Limb (tissue), 2 donors: Measurements from ENCODE around the gene DUSP28.
"Not testable (repeated sequence)": the region's sequence is repeated elsewhere in the genome, so short reads cannot be mapped to it uniquely, and the experiment has no call there.

ENCODE experiments used
- DNase-seq, 2 donors: peaks; one replicate each; pipeline ENCODE4 v3.0.0-alpha.2; 2016; ENCODE audit errors: extremely low spot score in 2 of 2

The DUSP28 gene, protein sequence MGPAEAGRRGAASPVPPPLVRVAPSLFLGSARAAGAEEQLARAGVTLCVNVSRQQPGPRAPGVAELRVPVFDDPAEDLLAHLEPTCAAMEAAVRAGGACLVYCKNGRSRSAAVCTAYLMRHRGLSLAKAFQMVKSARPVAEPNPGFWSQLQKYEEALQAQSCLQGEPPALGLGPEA

DNA sequence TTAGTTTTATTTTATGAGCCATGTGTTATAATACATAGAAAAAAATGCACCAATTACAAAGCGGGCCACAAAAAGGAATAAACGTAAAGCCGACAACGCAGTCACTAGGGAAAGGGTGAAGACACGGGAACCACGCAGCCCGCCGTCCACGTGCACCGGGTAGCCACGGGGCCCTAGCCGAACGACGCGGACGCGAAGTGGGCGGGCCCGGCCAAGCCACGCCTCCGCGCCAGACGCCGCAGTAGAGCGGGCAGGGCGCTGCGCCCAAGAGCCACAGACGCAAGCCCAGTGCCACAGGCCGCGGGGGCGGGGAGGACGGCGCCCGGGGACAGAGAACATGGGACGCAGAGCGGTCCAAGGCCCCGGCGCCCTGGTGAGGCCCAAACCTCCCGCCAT lies at the start of gene DUSP28:
Gene DUSP28, plus strand, starts transcription at position 274 of the 396 bp plus-strand sequence. CDS start 328 bp downstream, outside the sequence.
- DNase-seq, result peak; percentile 79 to 89

DNA sequence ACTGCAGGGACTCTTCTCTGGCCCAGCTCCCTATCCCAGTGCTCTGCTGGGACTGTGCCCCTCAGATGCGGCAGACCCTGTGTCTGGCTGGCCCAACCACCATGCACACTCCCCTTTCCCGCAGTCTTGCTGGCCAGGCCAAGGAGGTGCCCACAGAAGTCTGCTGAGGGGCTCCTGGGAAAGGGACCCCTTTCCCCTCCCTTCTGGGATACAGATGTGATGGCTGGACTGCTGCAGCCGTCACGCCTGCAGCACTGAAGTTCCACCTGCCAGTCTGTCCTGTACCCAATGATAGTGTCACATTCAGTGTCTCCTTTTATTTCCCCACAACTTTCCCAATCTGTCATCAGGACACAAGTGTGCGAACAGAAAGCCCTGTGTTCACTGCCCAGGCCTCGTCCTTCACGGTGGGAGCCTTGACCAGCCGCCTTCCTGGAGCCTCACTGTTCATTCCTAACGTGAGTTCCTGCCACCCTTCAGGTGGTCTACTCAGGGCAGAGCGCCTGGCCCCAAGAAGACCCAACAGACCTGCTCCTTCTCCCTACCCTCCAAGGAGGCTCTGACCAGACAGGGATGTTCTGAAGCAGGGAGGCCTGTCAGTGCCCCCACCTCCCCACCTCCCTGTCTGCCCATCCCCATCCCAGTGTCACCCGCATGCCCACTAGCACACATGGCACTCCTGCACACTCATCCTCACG lies 49.5 kb upstream of the DUSP28 start:
- DNase-seq, result peak in 1 of 2 donors; percentile 18

DNA sequence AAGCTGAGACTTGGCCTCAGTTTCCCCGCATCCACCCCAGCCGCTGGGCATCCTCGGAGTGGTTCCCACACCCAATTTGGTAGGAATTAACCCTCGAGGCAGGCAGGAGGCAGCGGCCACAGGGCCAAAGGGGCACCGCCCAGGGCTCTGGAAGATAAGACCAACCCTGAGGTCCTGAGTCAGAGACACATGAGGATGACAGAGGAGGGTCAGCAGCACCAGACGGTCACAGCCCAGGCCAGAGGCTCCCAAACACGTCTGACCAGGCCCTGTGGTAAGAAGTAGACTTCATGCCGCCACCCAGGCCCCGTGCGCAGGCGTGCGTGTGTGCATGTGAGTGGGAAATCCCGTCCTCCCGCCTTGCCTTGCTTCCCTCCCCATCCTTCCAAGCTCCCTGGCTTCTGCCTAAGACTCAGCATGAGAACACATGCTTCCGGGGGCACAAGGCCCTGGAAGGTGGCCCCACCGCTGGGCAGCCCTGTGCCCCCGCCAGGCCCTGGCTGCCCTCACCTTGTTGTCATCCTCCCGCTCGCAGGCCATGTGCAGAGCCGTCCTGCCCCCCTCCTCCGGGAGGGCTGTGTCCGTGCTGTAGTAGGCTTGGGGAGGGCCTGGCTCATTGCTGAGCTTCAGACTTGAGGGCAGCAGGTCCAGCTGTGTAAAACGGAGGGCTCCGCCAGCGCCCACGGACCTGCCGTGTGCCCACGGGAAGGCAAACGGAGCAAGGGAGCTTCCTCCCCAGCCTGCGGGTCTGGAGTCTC lies 48.6 kb upstream of the DUSP28 start:
- DNase-seq, result peak in 1 of 2 donors; percentile 16

DNA sequence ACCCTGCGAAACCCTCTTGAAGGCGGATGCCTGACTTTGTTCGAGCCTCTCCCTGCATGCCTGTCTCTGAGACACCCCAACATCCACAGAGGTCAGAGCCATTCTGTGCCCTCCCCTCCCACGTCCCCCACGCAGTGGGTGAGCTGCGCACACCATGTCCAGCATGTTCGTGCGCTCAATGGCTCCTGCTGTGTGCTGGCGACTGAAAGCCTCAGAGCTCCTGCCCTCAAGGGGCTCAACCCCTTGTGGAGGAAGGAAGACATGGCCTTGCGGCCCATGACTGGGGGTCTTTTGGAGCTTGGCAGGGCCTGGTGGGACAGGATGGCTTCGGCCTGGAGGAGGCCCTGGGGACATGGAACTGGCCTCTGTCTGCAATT lies 48.1 kb upstream of the DUSP28 start:
- no peak for DNase-seq

DNA sequence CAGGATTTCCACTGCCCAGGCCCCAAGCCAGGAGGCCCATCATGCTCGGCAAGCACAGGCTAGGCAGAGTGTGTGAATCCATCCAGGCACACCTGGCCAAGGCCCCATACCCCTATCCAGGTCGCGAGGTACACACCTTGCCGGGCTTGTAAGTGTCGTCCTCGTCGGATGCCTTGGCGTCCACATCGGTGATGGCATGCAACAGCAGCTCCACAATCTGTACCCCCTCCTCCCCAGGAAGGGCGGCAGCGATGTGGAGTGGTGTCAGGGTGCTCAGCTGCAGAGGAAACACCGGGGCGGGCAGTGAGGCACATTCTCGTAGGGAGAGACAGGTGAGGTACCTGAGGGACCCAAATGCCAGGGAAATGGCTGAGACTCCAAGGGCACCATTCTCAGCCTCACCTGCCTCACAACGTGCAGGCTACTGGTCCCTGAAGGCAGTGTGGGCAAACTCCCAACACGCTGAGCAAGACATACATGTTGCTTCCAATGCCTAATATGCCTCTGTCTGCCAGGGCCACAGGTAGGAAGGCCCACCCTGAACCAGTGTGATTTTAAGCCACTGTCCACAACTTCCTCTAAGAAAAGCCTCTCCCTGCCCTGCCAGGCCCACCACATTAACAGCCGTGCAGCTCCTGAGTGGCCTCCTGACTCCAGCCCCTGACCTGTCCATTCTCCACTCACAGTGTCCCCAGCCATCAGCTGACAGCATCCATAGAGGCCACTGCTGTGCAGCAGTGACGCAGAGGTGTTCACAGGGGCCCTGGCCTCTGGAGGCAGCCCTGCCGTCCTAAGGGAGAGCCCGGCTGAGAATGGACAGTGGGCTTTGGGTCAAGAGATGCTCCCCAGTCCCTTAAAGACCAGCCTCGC lies 47.3 kb upstream of the DUSP28 start:
- DNase-seq, result no peak

DNA sequence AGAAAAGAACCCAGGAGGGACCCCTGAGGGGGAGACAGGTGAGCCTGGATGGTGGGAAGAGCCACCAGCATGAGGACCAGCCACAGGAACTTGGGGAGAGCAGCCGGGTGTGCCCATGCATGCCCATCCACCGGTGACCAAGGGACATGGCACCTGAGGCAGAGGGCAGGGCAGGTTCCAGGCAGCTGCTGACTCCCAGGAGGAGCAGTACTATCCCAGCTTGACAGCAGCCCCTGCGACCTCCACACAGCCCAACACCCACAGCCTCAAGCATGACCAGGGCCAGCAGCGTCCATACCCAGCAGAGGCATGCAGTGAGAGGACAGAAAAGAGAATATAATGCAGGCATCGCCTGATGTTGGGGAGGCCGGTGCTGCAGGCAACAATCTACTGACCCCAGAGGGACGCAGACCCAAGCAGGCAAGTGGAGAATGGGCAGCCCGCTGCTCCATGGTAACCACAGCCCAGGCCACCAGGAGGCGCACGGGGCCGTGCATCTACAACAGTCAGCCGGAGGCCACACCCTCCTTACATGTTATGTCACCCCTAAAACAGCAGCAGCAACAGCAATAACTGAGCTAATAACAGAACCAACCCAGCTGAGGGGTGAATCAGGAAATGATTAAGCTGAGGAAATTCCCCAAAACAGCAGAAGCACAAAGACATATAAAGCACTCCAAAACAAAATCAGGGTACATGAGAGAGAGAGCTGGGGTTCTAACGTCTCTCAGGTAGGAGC lies 46.4 kb upstream of the DUSP28 start:
- peak; percentile 33 to 82 for DNase-seq

DNA sequence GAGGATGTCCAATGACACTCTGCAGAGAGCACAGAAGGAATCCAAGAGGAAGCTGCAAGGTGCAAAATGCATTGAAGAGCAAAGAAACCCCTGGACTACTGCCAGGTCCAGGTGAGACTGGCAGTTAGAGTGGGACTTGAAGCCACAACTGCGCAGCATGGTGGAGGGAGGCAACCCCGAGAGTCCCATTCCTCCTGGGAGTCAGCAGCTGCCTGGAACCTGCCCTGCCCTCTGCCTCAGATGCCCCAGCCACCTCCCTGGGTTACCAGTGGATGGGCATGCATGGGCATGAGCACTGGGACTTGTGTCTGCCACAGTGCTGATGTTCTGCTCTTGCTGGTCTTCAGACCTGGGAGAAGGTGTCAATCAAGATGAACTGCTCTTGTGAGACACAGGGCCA lies 45.5 kb upstream of the DUSP28 start:
- no peak for DNase-seq

DNA sequence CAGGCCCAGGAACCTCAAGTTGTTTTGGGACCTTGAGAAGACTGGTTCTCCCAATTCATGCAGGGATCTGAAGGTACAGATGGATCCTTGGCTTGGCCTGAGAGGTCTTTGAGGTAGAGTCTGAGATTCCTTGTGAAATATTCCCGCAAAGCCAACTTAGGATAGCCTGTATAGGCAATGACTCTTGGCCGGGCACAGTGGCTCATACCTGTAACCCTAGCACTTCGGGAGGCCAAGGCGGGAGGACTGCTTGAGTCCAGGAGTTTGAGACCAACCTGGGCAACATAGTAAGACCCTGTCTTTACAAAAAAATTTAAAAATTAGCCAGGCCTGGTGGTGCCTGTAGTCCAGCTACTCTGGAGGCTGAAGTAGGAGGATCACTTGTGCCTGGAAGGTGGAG lies 42.8 kb upstream of the DUSP28 start:
- no peak for DNase-seq

DNA sequence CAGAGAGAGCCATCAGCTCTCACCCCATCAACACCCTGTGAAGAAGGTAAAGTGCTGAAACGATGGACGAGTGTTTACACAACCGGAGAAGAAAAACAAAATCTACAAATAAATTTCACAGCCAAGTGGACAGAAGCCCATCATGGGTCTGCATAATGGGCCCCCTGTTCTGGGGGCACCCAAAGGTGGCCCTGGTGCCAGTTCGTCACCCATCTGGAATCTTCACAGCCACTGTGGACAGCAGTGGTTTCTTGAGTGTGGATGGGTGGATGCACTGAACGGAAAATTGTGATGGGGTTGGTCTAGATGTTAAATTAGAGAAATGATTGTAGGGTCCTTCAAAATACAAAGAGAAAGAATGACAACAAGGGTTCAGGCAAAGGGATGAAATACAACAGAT lies 41.2 kb upstream of the DUSP28 start:
- DNase-seq, result no peak

DNA sequence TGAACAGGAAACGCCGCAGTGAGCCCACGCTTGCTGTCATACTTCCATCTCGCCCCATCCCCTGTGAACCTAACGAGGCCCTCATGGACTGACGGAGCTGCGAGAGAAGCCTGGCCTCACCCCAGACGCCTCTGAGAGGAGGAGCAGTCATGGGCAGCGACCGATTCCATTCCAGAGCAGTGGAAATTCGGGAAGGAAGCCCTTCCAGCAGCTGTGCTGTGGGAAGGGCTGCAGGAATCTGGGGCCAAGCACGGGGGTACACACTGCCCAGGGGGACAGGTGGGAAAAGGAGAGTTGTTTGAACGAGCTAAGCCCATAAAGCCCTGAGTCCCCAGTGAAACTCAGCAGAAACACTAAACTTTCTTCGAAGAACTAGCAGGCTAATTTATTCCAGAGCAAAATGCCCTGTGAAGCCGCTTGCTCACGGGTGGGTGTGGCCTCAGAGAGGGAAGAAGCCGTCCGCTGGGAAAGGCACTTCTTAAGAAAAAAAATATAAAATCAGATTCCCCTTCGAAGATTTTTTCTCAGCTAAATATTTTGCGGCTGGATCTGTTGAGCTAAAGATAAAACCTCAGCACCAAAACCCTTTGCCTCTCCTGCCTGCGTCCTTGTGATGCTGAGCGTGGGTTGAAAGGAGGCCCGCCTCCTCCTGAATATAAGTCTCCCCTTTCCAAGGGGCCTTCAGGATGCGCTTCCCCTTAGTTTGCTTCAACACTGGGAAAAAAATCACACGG lies 40.6 kb upstream of the DUSP28 start:
- DNase-seq, result peak in 1 of 2 donors; percentile 27

DNA sequence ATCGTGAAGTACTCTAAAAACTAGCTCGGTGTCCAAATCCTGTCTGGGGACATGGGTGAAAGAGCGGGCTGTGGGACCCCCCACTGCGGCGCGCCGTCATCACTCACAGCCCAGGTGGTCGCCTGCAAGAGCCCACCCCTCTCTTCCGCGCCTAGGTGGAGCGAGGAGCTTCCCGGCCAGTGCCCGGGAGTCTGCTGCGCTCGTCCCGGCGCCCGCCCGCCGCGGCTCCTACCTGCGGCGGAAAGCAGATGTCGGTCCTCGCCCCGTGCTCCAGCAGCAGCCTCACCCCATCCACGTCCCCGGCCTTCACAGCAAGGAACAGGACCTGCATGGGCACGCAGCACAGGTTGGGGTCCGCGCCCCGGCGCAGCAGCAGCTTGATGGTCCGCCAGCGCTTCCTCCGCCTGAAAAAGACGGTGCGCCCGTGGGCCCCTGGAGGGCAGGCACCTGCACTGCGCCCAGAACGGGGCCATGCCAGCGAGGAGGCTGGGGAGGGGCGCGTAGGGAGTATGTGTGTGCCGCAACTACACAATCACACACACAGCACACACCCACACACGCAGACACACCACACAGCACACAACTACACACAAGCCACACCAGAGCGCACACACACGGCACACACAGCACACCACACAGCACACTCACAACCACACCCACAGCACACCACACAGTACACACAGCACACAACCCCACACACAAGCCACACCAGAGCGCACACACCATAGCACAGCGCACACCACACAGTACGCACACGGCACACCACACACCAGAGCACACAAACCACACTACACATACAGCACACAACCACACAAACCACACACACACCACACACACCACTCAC lies 39.8 kb upstream of the DUSP28 start:
- DNase-seq, result no peak

DNA sequence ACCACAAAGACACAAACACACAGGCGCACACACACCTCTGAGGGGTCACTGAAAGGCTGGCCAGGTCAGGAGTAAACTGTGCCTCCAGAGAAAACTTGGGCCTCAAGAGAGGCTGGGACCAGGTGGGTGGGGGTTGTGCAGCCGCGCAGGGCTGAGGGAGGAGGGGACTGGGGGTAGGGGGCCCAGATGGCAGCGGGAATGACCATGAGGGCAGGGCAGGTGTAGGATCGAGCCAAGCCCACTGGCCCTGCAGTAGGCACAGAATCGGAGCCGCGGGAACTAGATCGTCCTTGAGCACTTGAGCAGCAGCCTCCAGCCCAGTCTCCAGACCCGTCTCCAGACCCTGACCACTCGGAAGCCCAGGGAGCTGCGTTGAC lies 39.2 kb upstream of the DUSP28 start:
- DNase-seq, result no peak

DNA sequence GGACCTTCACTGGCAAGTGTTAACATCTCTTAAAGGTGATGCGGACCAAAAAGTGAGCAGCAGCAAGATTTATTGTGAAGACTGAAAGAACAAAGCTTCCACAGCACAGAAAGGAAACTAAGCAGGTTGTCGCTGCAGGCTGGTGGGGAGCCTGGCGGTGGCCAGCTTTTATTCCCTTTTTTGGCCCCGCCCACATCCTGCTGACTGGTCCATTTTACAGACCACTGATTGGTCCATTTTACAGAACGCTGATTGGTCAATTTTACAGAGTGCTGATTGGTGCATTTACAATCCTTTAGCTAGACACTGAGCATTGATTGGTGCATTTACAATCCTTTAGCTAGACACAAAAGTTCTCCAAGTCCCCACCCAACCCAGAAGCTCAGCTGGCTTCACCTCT lies 38.3 kb upstream of the DUSP28 start:
- DNase-seq, result not testable (repeated sequence)

DNA sequence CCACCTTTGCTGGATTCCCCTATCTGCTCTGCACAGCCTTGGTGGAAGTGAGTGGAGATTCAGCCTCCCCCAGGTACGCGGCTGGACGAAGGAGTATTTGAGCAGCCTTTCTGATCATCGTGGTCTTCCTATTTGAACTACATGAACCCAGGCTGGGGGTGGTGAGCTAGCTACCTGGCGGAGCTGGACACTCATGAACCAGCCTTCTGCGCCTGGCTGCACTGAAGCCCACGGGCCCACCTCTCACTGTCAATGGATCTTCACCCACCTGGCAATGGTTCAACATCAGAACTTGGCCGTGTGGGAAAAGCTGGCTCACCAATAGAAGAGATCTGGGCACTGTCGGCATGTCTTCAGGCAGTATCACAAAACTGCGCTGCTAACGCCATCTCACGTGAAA lies 37.8 kb upstream of the DUSP28 start:
- DNase-seq, result no peak

DNA sequence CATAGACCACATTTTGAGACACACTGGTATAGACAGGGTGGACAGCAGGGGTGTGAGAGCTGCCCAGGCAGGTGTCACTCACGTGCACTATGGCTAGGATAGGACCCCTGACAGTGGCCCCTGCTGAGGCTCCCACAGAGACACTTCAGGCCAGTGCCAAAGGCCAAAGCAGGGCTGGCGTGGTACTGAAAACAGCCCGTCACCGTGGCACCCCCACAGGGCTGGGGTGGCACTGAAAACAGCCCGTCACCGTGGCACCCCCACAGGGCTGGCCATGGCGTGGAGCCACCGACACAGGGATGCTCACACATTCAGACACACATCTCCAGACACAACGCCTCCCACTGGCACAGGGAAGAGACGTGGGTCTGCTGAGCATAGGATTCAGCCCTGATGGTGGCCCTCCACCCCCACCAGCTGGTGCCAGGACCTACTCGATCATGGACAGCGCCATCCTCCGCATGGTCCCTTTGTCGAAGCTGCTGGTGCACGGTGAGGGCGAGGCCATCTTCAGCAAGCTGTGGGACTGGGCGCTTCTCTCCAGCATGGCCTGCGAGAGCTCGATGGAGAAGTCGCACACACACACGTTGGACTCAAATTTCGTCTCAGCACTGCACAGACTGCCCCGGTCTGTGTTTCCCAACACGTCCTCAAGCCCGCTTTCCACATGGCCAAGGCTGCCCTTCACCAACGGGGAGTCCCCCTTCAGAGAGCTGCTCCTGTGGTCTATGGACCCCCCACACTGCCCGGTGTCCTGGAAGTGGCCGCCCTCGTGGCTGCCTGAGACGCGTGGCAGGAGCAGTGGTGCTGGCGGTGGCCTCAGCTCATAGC lies 36.5 kb upstream of the DUSP28 start:
- no peak for DNase-seq

DNA sequence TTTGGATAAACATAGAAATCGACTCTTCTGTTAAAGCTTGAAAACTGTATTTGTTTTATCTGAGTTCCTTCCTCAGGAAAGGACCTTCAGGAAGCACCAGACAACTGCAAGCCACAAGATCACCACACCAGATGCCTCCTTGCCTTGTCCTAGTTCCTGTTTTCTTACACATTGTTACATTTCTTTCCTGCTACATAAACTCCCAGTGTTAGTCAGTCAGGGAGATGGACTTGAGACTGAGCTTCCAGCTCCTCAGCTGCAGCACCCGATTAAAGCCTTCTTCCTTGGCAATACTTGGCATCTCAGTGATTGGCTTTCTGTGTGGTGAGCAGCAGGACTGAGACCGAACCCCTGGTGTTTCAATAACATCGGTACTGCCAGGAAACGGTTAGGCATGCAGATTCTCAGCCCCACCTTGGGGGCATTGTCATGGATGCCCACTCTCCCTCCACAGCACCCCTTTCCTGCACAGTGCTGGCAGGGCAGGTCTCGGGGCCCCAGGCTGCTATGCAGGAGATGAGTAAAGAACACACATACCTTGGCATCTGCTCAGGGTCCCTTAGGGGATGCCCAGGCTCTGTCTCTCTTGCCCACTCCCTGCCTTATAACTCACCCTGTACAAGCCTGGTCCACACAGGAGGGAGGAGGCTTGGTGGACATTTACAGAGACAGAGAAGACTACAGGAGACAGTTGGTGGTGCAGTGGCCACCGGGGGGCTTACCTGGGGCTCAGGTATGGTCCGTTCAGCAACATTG lies 35.0 kb upstream of the DUSP28 start:
- DNase-seq, result no peak

DNA sequence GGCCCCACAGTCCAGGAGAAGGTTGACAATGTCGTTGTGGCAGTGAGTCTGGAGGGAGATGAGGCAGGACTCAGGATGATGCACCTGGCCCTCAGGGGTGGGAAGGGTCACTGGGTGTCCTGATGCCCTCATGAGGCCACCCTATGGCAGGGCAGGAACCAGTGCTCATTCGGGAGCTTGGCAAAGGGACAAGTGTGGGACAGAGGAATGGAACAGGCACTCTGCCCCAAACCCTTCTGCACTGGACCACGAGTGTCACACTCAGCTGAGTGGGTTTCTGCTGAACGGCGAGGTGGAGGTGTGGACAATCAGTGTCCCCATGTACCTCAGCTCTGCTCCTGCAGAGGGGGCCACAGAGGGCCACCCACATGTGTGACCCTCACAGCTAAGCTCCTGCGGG lies 34.4 kb upstream of the DUSP28 start:
- DNase-seq, result no peak

DNA sequence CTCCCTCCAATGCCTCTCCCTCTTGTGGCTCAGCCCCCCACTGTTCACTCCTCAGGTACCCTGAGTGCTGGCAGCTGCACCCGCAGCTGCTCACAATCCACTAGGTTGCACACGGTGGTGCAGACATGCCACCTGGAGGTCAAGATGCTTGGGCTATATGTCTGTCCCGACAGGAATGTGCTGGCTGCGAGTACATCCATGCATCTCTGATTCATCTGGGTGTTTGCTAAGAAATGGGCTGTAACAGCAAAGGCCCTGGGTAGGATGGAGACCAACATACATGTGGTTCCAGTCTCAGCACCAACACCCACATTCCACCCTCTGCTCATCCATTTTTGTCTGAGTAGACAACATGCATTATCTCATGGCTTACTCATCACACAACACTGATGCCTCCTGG lies 33.6 kb upstream of the DUSP28 start:
- no peak for DNase-seq
